Hypothalamus (tissue), 51 donors: Measurements from ENCODE around the gene FCRL1.

Experiments used
- DNase-seq, 51 donors: peaks; one replicate each; lab custom pipeline; 2025; lab: John Stamatoyannopoulos, UW

FCRL1 gene

GRCh38 chr1:157806431-157807149, 13.3 kb downstream of the FCRL1 start:
- no peak for DNase-seq

GRCh38 chr1:157803851-157804250, 16.1 kb downstream of the FCRL1 start:
- DNase-seq, result peak in 1 of 51 donors; percentile 2

GRCh38 chr1:157799996-157800395, 19.9 kb downstream of the FCRL1 start:
- no peak for DNase-seq

GRCh38 chr1:157798211-157798610, 21.7 kb downstream of the FCRL1 start:
- no peak for DNase-seq

- DNase-seq, result no peak
Observed at GRCh38 chr1:157785248-157785647, 34.7 kb downstream of the FCRL1 start.

- no peak for DNase-seq
Observed at GRCh38 chr1:157784801-157785200, 35.1 kb downstream of the FCRL1 start.

- DNase-seq, result no peak
Observed at GRCh38 chr1:157782931-157783330, 37.0 kb downstream of the FCRL1 start.

- DNase-seq, result no peak
Observed at GRCh38 chr1:157781048-157781447, 38.9 kb downstream of the FCRL1 start.

- no peak for DNase-seq
Observed at GRCh38 chr1:157776971-157777391, 42.9 kb downstream of the FCRL1 start, which contains the start of gene FCRL2. Gene FCRL2 (minus strand): TSS chr1:157777132. CDS start chr1:157777073, 59 bp downstream.

GRCh38 chr1:157775101-157775870, 44.6 kb downstream of the FCRL1 start:
- DNase-seq, result no peak

- no peak for DNase-seq
Observed at GRCh38 chr1:157774412-157774811, 45.5 kb downstream of the FCRL1 start.

- no peak for DNase-seq
Observed at GRCh38 chr1:157773493-157774350, 46.2 kb downstream of the FCRL1 start.

- no peak for DNase-seq
Observed at GRCh38 chr1:157771661-157772425, 48.1 kb downstream of the FCRL1 start.

- no peak for DNase-seq
Observed at GRCh38 chr1:157770442-157771043, 49.4 kb downstream of the FCRL1 start.

- no peak for DNase-seq
Observed at GRCh38 chr1:157766792-157767191, 53.1 kb downstream of the FCRL1 start.

GRCh38 chr1:157758018-157758417, 61.9 kb downstream of the FCRL1 start:
- DNase-seq, result no peak

GRCh38 chr1:157753611-157754010, 66.3 kb downstream of the FCRL1 start:
- DNase-seq, result no peak

GRCh38 chr1:157751283-157751682, 68.6 kb downstream of the FCRL1 start:
- DNase-seq, result no peak

GRCh38 chr1:157748262-157748817, 71.6 kb downstream of the FCRL1 start:
- DNase-seq, result no peak
